ENCODE results near the gene SLC26A2. TPM values are rescaled to one million over a fixed set of nuclear protein-coding genes. Genes with fewer than 3 reads are reported as not detected.

SLC26A2 gene
- total and polyA plus RNA-seq, 2 of the 8 experiments (the other 6 are each of a cell fraction or from before 2014, with no cell fraction given): 3.7 to 11.4 TPM

GRCh38 chr5:150026682-150027172 lies 66.2 kb downstream of the SLC26A2 start:
- no peak overlapping the region for H2AK5ac ChIP-seq (ENCODE audit: low read depth, low read length)
- H3K18ac ChIP-seq (ENCODE audit: extremely low read depth, low read length): no peak overlapping the region
- no peak overlapping the region for H3K4ac ChIP-seq (replicated peaks; ENCODE audit: insufficient read length, low read depth, low read length)
- no peak overlapping the region for H2BK5ac ChIP-seq (ENCODE audit: low read depth, low read length)
- H3K23me2 ChIP-seq (ENCODE audit: low read depth, low read length): no peaks in the 10 kb centered on the region
- no peak for FAIRE-seq
- no peak overlapping the region for H3K27ac ChIP-seq (ENCODE audit: low read depth, low read length)
- no peaks in the 10 kb centered on the region for H3K27me3 ChIP-seq (replicated peaks in 1 of 4; ENCODE audit: control insufficient read depth in 3 of 4, extremely low read depth in 1 of 4, insufficient read depth in 3 of 4, low read length in 3 of 4)
- peaks cover 6 to 58% (median 31%) of the 10 kb centered on the region in 4 experiments; a peak in 7 of 8 replicates for H3K36me3 ChIP-seq (ENCODE audit: control insufficient read depth in 2 of 4, insufficient read depth in 4 of 4, low read length in 3 of 4)
- no peak overlapping the region for H3K14ac ChIP-seq (ENCODE audit: insufficient read length)
- no peaks in the 10 kb centered on the region for H3K79me2 ChIP-seq (ENCODE audit: control insufficient read depth in 1 of 2, insufficient read depth in 2 of 2, low read length in 2 of 2)
- H4K20me1 ChIP-seq (replicated peaks in 1 of 2; ENCODE audit: control insufficient read depth in 1 of 2, insufficient read depth in 2 of 2, low read length in 2 of 2): no peaks in the 10 kb centered on the region
- H3K23ac ChIP-seq (ENCODE audit: insufficient read length): no peak overlapping the region
- no peak overlapping the region for H2BK120ac ChIP-seq (replicated peaks; ENCODE audit: low read depth, low read length)
- no peak overlapping the region for H2BK15ac ChIP-seq (ENCODE audit: low read length)
- no peak overlapping the region for H2BK12ac ChIP-seq (ENCODE audit: low read depth, low read length)
- H3K79me1 ChIP-seq (ENCODE audit: low read depth, low read length): no peaks in the 10 kb centered on the region
- no peak overlapping the region for H2BK20ac ChIP-seq (ENCODE audit: low read length)
- no peak overlapping the region for H4K5ac ChIP-seq (ENCODE audit: insufficient read length, low read depth, low read length)
- no peak overlapping the region for H3K4me3 ChIP-seq (ENCODE audit: extremely low read depth in 1 of 4, insufficient read depth in 2 of 4, low read depth in 3 of 4, low read length in 4 of 4)
- H4K91ac ChIP-seq (replicated peaks; ENCODE audit: insufficient read length, low read length): no peak overlapping the region
- WGBS, 2 experiments (ENCODE audit: extremely low coverage in 1 of 2, insufficient coverage in 1 of 2, insufficient read length in 1 of 2, insufficient replicate concordance in 2 of 2, low coverage in 1 of 2, low lambda C conversion rate in 2 of 2, missing lambda C conversion rate in 1 of 2): 89% methylated on average over 4 of the region's 4 CpGs; no CpG with 5 or more reads in 1 of the 2 experiments
- no peaks in the 10 kb centered on the region for H3K9me3 ChIP-seq (ENCODE audit: insufficient read depth in 2 of 2, low read depth in 1 of 2, low read length in 1 of 2)
- ChIA-PET CTCF (ENCODE audit: partially characterized antibody) (interaction anchor here (1.1 to 1.4 kb wide), 3 partner anchors 21 to 193 kb away, joined by 4 to 5 read pairs (median 4); no protein-coding TSS in a partner anchor), POLR2A (ENCODE audit: partially characterized antibody) (no interaction called here)
- DNase-seq (ENCODE audit: low read depth in 1 of 2, low spot score in 2 of 2): no peak
- H3K4me2 ChIP-seq (ENCODE audit: insufficient read depth in 1 of 2, low read depth in 2 of 2, low read length in 2 of 2): no peak overlapping the region
- H2AFZ ChIP-seq (ENCODE audit: low read length): no peak overlapping the region
- H3K4me1 ChIP-seq (replicated peaks in 1 of 4; ENCODE audit: control insufficient read depth in 3 of 4, insufficient read depth in 4 of 4, low read length in 3 of 4): no peaks in the 10 kb centered on the region; a peak in 1 of 7 replicates
- H3K56ac ChIP-seq (replicated peaks; ENCODE audit: insufficient read length, low read depth, low read length): no peak overlapping the region
- H3K9ac ChIP-seq (replicated peaks in 1 of 4; ENCODE audit: extremely low read depth in 1 of 4, low read depth in 3 of 4, low read length in 3 of 4): no peak overlapping the region
- H4K8ac ChIP-seq (ENCODE audit: extremely low read depth, insufficient read depth, low read length): no peak overlapping the region
- TF ChIP-seq SP4 (IDR thresholded peaks at IDR 0.05; ENCODE audit: low read length) (no peak), SUZ12 (IDR thresholded peaks at IDR 0.05; ENCODE audit: low read length) (no peak), EGR1 (IDR thresholded peaks at IDR 0.05; ENCODE audit: borderline replicate concordance, low read depth, low read length) (no peak)
- TF ChIP-seq, protein P1, sequence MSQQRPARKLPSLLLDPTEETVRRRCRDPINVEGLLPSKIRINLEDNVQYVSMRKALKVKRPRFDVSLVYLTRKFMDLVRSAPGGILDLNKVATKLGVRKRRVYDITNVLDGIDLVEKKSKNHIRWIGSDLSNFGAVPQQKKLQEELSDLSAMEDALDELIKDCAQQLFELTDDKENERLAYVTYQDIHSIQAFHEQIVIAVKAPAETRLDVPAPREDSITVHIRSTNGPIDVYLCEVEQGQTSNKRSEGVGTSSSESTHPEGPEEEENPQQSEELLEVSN (IDR thresholded peaks at IDR 0.05): no peak
